Stimulated activated CD4-positive, alpha-beta T cell treated with anti-CD3 and anti-CD28 coated beads, Interleukin-2, amount 100 ng/mL, for 4 hours (primary cell): ENCODE results near the gene ADAMTS12.
"Not testable (repeated sequence)": the region's sequence is repeated elsewhere in the genome, so short reads cannot be mapped to it uniquely, and the experiment has no call there.

Source experiments
- DNase-seq: peaks from one replicate; pipeline ENCODE4 v3.0.0-alpha.2; 2020; ENCODE audit warnings: low read depth

ADAMTS12 gene, protein sequence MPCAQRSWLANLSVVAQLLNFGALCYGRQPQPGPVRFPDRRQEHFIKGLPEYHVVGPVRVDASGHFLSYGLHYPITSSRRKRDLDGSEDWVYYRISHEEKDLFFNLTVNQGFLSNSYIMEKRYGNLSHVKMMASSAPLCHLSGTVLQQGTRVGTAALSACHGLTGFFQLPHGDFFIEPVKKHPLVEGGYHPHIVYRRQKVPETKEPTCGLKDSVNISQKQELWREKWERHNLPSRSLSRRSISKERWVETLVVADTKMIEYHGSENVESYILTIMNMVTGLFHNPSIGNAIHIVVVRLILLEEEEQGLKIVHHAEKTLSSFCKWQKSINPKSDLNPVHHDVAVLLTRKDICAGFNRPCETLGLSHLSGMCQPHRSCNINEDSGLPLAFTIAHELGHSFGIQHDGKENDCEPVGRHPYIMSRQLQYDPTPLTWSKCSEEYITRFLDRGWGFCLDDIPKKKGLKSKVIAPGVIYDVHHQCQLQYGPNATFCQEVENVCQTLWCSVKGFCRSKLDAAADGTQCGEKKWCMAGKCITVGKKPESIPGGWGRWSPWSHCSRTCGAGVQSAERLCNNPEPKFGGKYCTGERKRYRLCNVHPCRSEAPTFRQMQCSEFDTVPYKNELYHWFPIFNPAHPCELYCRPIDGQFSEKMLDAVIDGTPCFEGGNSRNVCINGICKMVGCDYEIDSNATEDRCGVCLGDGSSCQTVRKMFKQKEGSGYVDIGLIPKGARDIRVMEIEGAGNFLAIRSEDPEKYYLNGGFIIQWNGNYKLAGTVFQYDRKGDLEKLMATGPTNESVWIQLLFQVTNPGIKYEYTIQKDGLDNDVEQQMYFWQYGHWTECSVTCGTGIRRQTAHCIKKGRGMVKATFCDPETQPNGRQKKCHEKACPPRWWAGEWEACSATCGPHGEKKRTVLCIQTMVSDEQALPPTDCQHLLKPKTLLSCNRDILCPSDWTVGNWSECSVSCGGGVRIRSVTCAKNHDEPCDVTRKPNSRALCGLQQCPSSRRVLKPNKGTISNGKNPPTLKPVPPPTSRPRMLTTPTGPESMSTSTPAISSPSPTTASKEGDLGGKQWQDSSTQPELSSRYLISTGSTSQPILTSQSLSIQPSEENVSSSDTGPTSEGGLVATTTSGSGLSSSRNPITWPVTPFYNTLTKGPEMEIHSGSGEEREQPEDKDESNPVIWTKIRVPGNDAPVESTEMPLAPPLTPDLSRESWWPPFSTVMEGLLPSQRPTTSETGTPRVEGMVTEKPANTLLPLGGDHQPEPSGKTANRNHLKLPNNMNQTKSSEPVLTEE (N-terminal part only)

DNA sequence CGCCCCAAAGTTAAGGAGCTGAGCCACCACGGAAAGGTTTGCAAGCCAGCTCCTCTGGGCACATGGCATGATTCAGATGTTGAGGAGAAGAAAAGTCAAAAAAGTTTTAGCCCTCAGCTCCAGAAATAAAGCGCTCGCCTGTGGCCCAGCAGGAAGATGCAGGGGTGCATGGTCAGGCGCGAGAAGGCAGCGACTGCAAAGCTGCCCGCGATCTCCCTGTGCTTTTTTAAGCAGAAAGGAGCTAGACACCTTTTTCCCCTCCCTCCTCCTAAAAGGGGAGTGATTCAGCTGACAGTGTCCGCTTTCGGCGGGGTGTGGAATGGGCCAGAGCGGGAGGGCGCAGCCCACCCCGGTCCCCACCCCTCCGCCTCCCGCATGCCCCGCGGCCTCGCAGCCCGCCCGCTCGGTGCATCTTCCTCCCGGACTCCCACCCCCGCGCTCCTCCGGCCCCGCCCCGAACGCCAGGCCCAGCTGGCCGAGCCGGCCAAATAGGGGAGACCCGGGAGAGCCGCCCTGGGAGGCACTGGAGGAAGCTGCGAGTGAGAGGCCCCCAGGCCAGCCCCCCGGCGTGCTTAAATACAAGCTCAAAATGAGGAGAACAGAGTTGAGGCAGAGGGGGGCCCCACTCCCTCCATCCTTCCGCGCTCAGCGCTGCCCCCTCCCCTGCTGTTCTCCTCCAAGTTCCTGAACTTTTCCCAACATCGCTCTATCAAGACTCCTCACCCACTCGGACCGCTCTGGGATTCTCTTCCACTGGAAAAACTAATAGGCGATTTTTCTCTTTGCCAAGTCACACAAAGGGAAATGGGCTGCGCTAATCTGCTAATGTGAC, at the start of gene ADAMTS12:
Gene ADAMTS12, minus strand, starts transcription at position 203 of the 832 bp plus-strand sequence. Its CDS starts 134 bp downstream, at position 69.
- DNase-seq = no peak

DNA sequence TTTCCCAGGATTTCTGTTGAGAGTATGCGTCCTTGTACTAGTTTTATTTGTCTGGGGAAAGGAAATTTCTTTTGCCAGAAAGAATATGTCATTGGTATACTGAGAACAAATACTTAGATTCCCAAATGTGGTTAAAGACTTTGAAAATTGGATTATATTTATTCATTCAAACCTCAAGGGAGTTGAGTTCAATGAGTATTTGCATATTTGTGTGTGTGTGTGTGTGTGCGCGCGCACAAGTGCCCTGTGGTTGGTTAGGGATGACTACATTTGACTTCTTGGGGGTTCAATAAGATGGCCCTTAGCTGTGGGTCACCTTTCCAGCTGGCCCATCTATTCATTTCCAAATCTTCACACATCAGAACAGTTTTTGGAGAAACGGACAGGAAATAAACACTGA, 49.3 kb upstream of the ADAMTS12 start:
- DNase-seq = no peak

DNA sequence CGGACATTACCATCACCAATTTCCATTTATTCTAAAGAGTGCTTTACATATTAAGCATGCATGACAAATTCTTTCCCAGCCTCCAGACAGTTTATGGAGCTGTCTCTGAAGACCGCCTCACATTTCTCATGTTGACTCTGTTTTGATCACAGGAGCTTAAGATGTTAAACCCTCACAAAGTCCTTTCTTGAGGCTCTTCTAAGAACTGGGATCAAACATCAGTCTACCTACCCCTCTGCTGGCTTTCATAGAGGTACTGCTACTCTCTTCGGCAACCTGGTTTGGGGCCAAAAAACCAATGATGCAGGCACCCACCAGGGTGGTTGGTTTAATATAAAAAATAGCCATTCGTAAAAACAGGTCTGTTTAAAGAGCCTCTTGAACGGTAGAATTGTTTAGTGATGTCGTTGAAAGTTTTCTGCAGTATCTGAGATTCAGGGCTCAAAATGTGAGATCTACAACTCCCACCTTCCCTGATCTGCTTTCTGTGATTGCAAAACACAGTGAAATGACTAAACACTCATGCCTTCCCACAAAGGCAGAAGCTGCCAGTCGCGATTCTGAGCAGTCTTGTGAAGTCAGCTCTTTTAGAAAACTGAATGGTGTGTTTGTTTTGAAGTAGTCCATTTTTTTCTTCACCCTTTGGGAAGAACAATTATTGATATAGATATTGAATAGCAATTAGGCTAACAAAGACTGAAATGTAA, 47.9 kb upstream of the ADAMTS12 start:
- no peak for DNase-seq

- no peak for DNase-seq
Measured at GRCh38 chr5:33938881-33939280, 47.1 kb upstream of the ADAMTS12 start.

- DNase-seq = no peak
Measured at GRCh38 chr5:33938507-33938796, 46.7 kb upstream of the ADAMTS12 start.

DNA sequence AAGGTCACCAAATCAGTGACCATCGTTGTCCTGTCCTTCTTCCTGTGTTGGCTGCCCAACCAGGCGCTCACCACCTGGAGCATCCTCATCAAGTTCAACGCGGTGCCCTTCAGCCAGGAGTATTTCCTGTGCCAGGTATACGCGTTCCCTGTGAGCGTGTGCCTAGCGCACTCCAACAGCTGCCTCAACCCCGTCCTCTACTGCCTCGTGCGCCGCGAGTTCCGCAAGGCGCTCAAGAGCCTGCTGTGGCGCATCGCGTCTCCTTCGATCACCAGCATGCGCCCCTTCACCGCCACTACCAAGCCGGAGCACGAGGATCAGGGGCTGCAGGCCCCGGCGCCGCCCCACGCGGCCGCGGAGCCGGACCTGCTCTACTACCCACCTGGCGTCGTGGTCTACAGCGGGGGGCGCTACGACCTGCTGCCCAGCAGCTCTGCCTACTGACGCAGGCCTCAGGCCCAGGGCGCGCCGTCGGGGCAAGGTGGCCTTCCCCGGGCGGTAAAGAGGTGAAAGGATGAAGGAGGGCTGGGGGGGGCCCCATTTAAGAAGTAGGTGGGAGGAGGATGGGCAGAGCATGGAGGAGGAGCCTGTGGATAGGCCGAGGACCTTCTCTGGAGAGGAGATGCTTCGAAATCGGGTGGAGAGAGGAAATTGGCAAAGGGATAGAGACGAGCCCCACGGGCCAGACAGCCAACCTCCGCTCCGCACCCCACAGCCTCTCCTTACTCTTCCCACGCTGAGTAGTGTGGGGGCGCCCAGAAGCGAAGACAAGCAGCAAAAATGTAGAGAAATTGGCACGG, 46.1 kb upstream of the ADAMTS12 start:
- DNase-seq = no peak

DNA sequence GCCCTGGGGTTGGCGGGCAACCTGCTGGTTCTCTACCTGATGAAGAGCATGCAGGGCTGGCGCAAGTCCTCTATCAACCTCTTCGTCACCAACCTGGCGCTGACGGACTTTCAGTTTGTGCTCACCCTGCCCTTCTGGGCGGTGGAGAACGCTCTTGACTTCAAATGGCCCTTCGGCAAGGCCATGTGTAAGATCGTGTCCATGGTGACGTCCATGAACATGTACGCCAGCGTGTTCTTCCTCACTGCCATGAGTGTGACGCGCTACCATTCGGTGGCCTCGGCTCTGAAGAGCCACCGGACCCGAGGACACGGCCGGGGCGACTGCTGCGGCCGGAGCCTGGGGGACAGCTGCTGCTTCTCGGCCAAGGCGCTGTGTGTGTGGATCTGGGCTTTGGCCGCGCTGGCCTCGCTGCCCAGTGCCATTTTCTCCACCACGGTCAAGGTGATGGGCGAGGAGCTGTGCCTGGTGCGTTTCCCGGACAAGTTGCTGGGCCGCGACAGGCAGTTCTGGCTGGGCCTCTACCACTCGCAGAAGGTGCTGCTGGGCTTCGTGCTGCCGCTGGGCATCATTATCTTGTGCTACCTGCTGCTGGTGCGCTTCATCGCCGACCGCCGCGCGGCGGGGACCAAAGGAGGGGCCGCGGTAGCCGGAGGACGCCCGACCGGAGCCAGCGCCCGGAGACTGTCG, 45.4 kb upstream of the ADAMTS12 start:
- no peak for DNase-seq

DNA sequence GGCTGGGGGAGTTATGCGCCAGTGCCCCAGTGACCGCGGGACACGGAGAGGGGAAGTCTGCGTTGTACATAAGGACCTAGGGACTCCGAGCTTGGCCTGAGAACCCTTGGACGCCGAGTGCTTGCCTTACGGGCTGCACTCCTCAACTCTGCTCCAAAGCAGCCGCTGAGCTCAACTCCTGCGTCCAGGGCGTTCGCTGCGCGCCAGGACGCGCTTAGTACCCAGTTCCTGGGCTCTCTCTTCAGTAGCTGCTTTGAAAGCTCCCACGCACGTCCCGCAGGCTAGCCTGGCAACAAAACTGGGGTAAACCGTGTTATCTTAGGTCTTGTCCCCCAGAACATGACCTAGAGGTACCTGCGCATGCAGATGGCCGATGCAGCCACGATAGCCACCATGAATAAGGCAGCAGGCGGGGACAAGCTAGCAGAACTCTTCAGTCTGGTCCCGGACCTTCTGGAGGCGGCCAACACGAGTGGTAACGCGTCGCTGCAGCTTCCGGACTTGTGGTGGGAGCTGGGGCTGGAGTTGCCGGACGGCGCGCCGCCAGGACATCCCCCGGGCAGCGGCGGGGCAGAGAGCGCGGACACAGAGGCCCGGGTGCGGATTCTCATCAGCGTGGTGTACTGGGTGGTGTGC, 44.7 kb upstream of the ADAMTS12 start, which contains the start of gene RXFP3:
Gene RXFP3, plus strand, starts transcription at position 6 of the 636 bp plus-strand sequence. Its CDS starts 355 bp downstream, at position 361.
- DNase-seq = no peak

GRCh38 chr5:33936004-33936380, 44.2 kb upstream of the ADAMTS12 start:
- DNase-seq = no peak

DNA sequence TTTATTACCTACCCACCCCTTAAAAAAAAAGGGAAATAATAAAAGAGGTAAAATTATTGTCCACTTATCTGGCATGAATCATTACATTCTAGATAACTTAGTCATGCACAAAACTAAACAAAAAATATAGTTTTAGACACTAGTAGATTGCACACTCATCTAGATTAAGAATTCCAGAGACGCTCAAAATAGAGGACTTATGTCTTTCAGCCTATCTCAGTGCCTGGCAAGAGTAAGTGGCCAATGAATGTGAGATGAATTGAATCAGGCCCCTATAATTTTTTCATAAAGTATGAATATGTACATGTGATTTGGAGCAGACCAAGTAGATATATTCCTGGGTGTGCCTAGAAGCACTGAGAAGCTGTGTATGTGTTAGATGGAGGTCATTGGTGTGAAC, 42.4 kb upstream of the ADAMTS12 start:
- no peak for DNase-seq

DNA sequence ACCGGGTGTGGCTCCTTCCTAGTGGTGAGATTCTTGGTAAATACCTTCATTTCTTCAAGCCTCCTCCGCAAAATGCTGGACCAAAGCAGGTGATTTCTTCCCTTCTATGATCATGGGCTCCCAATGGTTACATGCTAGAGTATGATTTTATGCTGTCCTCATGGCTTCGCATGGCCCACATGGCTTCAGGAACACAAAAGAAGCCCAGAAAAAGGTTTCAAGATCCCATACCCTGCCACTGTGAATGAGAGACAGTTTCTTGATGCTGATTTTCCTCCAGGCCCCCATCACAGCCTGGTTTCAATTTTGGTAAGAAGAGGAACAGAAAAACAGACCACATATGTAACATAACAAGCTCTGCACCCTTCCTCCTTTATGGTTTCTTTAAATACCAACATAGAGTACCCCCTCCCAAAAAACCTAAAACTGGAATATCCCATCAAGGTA, 42.0 kb upstream of the ADAMTS12 start:
- DNase-seq = no peak

DNA sequence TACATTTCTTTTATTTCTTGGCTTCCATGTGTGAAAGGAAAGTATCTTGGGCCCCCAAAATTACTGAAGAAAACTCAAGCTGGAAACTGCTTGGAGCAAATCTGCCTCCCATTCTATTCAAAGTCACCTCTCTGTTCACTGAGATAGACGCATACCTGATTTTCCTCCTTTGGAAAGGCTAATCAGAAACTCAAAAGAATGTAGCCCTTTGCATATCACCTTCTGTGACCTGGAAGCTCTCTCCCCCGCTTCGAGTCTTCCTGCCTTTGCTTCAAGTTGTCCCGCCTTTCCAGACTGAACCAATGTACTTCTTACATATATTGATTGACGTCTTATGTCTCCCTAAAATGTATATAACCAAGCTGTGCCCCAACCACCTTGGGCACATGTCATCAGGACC, 39.3 kb upstream of the ADAMTS12 start:
- DNase-seq = no peak

DNA sequence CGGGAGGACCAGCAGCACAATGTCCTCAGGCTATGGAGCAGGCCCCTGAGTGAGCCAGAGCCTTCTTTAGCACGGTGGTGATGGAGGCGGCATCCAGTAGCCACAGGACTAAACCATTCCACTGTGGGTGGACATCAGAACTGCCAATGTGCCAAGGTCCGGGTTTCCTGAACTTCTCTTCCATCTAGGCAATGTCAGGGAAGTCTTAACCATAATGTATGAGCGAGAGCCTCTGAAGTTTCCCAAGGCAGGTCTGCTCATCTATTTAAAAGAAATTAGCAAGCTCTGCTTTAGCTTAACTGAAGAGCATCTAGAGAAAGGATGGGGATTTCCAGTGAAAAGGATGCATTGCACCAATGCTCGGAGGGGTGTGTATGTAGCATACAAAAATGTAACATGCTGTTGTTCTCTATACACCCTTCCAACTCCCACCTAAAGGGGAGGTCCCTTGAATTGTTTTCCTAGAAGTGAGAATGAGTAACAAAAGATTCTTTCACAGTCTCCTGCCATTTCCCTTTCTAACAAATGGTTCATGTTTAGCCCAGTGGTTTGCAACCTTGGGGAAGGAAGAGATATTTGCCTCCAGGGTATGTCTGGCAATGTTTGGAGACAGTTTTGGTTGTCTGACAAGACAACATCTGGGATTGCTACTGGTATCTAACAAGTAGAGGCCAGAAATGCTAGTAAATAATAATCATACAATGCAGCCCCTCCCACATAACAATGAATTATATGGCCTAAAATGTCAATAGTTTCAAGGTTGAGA, 38.3 kb upstream of the ADAMTS12 start:
- DNase-seq = no peak

GRCh38 chr5:33928283-33928682, 36.5 kb upstream of the ADAMTS12 start:
- no peak for DNase-seq

DNA sequence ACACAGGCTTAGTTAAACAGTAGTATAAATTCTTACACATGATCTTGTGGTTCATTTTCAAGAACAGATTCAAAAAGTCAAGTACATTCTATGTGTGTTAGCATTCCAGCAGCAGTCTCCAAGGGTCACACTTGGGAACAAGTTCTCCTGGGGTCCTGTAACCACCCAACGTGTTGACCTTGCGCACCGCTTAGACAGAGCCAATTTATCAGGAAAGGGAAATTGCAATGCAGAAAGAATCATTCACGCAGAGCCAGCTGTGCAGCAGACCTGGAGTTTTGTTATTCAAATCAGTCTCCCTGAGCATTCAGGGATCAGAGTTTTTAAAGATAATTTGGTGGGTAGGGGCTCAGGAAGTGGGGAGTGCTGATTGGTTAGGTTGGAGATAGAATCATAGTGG, 35.9 kb upstream of the ADAMTS12 start:
- no peak for DNase-seq

DNA sequence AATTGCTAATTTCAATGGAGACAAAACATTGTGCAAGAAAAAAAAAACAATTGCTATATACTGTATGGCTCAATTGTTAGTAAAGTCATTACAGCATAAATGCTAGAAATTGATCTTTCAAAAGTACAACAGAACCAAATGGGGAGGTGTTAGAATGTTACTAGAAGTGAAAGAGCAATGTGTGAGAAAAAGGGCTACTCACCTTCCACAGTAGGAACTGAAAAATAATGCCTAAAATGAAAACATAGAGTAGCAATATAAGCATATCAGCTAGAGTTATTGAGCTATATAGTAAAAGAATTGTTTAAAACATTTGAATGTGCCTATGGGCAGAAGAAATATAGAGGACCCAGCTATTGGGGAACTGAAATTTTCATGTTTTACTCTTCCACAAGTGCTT, 33.5 kb upstream of the ADAMTS12 start:
- no peak for DNase-seq

DNA sequence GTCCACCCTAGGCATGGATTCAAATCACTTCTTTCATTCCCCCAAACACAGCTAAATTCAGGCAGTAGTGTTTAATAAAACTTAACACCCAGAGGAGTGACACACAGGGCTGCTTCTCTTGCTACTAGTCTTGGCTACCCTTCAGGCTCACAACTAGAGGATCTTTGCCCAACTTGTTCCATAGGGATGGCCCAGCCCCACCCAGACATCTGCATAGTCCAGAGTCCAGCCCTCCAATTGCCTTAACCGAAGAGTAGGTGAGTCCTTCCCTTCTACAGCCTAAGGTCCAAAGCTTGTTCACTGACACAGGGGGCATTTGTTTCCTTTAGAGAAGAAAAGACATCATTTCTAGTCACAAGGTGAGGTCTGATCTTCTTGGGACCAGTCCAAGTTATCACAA, 29.2 kb upstream of the ADAMTS12 start:
- no peak for DNase-seq

GRCh38 chr5:33914844-33915243, 23.1 kb upstream of the ADAMTS12 start:
- DNase-seq = not testable (repeated sequence)
